C4-2B (cell line): ENCODE results near the gene WRAP73.

ENCODE experiments used
- H3K27ac ChIP-seq: fragments of 450-650 bp; 2 replicates; pipeline ENCODE4 v1.5.1; 2017
- CTCF ChIP-seq: fragments of 450-650 bp; conservative IDR thresholded peaks from 2 replicates; pipeline ENCODE4 v1.5.1; 2017; ENCODE audit warnings: mild to moderate bottlenecking
- ZFX ChIP-seq: fragments of 450-650 bp; IDR thresholded peaks from 2 replicates; pipeline ENCODE4 v1.6.1; 2017

The WRAP73 gene

GRCh38 chr1:3676581-3677470 is 26.9 kb upstream of the WRAP73 start:
- TF ChIP-seq ZFX (no peak), CTCF (no peak)
- H3K27ac ChIP-seq: no peak overlapping the region

GRCh38 chr1:3675436-3675835 is 25.5 kb upstream of the WRAP73 start:
- TF ChIP-seq ZFX (no peak), CTCF (no peak)

GRCh38 chr1:3674100-3675094 is 24.5 kb upstream of the WRAP73 start:
- H3K27ac ChIP-seq: peak overlapping the region; percentile 66
- TF ChIP-seq CTCF (no peak), ZFX (no peak)

More at GRCh38 chr1:3675436-3675835, 25.5 kb upstream of the WRAP73 start:
- H3K27ac ChIP-seq: peak overlapping the region; percentile 27

- no peak overlapping the region; the same call in 1 of the 2 replicates for H3K27ac ChIP-seq
- TF ChIP-seq ZFX (no peak), CTCF (no peak)
Measured at GRCh38 chr1:3673381-3674099, 23.6 kb upstream of the WRAP73 start.

- no peak overlapping the region for H3K27ac ChIP-seq
- TF ChIP-seq ZFX: no peak
- TF ChIP-seq CTCF: no peak
Measured at GRCh38 chr1:3672971-3673361, 23.1 kb upstream of the WRAP73 start.

GRCh38 chr1:3672231-3672970 is 22.5 kb upstream of the WRAP73 start:
- H3K27ac ChIP-seq: no peak overlapping the region
- TF ChIP-seq ZFX (no peak), CTCF (no peak)
